IMR-90 (cell line): ENCODE measurements around the gene SRBD1. TPM values are rescaled to one million over a fixed set of nuclear protein-coding genes. Genes with fewer than 3 reads are reported as not detected.

Experiments
- ATAC-seq: fragments of 200-7000 bp; cut with Tn5 transposase; 2 replicates; pipeline ENCODE4 v1.9.1; 2020; ENCODE audit warnings: low read depth, mild to moderate bottlenecking, moderate library complexity
- BruUV-seq: library from RNA; stranded (reverse); fragments of 400-500 nt; replicated peaks from 2 replicates; lab custom pipeline; 2021; lab: Mats Ljungman, UMichigan
- CTCF ChIA-PET: fragments of 300-600 bp; formaldehyde crosslinking; extraction: SDS; loops from one replicate; lab custom pipeline; 2021; ENCODE audit warnings: antibody characterized with exemption; lab: Yijun Ruan, JAX
- POLR2A ChIA-PET: fragments of 300-600 bp; sonication (Branson Sonifier 250); formaldehyde crosslinking; loops from one replicate; lab custom pipeline; 2022; ENCODE audit warnings: antibody characterized with exemption; ENCODE audit not compliant: unreplicated experiment; lab: Charles Lee
- DNase-seq: peaks from one replicate; pipeline ENCODE4 v3.0.0; 2013
- H2AFZ ChIP-seq: replicated peaks from 2 replicates; pipeline ENCODE3; 2013; ENCODE audit warnings: low read length, mild to moderate bottlenecking; ENCODE audit not compliant: poor library complexity
- H2AK5ac ChIP-seq: 2 replicates; pipeline ENCODE4 v1.6.1; 2013; ENCODE audit warnings: low read depth, low read length, inconsistent platforms
- H2AK9ac ChIP-seq: replicated peaks from 2 replicates; pipeline ENCODE3; 2013; ENCODE audit warnings: mild to moderate bottlenecking, low read depth, low read length, moderate library complexity; ENCODE audit not compliant: poor library complexity
- H2BK120ac ChIP-seq: 2 replicates; pipeline ENCODE4 v1.6.1; 2013; ENCODE audit warnings: low read depth, low read length, inconsistent platforms
- H2BK15ac ChIP-seq: 3 replicates; pipeline ENCODE4 v1.6.1; 2013; ENCODE audit warnings: low read depth, low read length, inconsistent platforms
- H2BK20ac ChIP-seq: 2 replicates; pipeline ENCODE4 v1.6.1; 2013; ENCODE audit warnings: low read depth, mild to moderate bottlenecking, inconsistent platforms, low read length, moderate library complexity
- H2BK5ac ChIP-seq: 2 replicates; pipeline ENCODE4 v1.6.1; 2013; ENCODE audit warnings: mild to moderate bottlenecking, low read depth, low read length, inconsistent platforms; ENCODE audit not compliant: poor library complexity, severe bottlenecking
- H3K14ac ChIP-seq: replicated peaks from 2 replicates; pipeline ENCODE4 v1.6.1; 2013; ENCODE audit warnings: low read depth, low read length, inconsistent platforms
- H3K18ac ChIP-seq: 2 replicates; pipeline ENCODE4 v1.6.1; 2013; ENCODE audit warnings: low read depth, low read length, control low read depth
- H3K23ac ChIP-seq: 2 replicates; pipeline ENCODE4 v1.6.1; 2013; ENCODE audit warnings: low read depth, low read length, inconsistent platforms
- H3K27ac ChIP-seq: 2 replicates; pipeline ENCODE4 v1.5.1; 2013; ENCODE audit warnings: mild to moderate bottlenecking, control low read depth, low read length; ENCODE audit not compliant: insufficient read depth
- H3K27me3 ChIP-seq: 2 replicates; pipeline ENCODE4 v1.6.1; 2013; ENCODE audit warnings: low read length; ENCODE audit not compliant: control insufficient read depth, insufficient read depth
- H3K36me3 ChIP-seq: 2 replicates; pipeline ENCODE4 v1.6.1; 2013; ENCODE audit warnings: low read length, mixed read lengths; ENCODE audit not compliant: control insufficient read depth, insufficient read depth
- H3K4ac ChIP-seq: 2 replicates; pipeline ENCODE4 v1.6.1; 2013; ENCODE audit warnings: low read depth, low read length, inconsistent platforms
- H3K4me1 ChIP-seq: 2 replicates; pipeline ENCODE4 v1.6.1; 2013; ENCODE audit warnings: low read length, mixed read lengths; ENCODE audit not compliant: control insufficient read depth, insufficient read depth
- H3K4me2 ChIP-seq: 2 replicates; pipeline ENCODE4 v1.6.1; 2013; ENCODE audit warnings: low read depth, mild to moderate bottlenecking, control low read depth, low read length, moderate library complexity
- H3K4me3 ChIP-seq: 2 replicates; pipeline ENCODE4 v1.5.1; 2013; ENCODE audit warnings: low read depth, mild to moderate bottlenecking, control low read depth, low read length, moderate library complexity; ENCODE audit not compliant: insufficient read depth
- H3K56ac ChIP-seq: 2 replicates; pipeline ENCODE4 v1.6.1; 2013; ENCODE audit warnings: low read length, inconsistent platforms; ENCODE audit not compliant: insufficient read depth; ENCODE audit errors: extremely low read depth
- H3K79me1 ChIP-seq, 2 experiments: 2 replicates each; pipeline ENCODE4 v1.6.1; 2013; ENCODE audit warnings: low read length in 2 of 2, inconsistent platforms in 1 of 2, low read depth in 1 of 2
- H3K9ac ChIP-seq: 2 replicates; pipeline ENCODE4 v1.6.1; 2013; ENCODE audit warnings: low read depth, low read length, control low read depth
- H3K9me1 ChIP-seq: 2 replicates; pipeline ENCODE4 v1.6.1; 2013; ENCODE audit warnings: low read length, inconsistent platforms; ENCODE audit not compliant: insufficient read depth
- H3K9me3 ChIP-seq: 2 replicates; pipeline ENCODE4 v1.6.1; 2013; ENCODE audit warnings: low read length; ENCODE audit not compliant: control insufficient read depth, insufficient read depth
- H4K20me1 ChIP-seq: 2 replicates; pipeline ENCODE4 v1.6.1; 2013; ENCODE audit warnings: low read length, inconsistent platforms; ENCODE audit not compliant: insufficient read depth
- H4K5ac ChIP-seq: 2 replicates; pipeline ENCODE4 v1.6.1; 2013; ENCODE audit warnings: mild to moderate bottlenecking, low read depth, low read length, control low read depth
- H4K8ac ChIP-seq, 2 experiments: 2 replicates each; pipeline ENCODE4 v1.6.1; 2013; ENCODE audit warnings: low read depth in 2 of 2, low read length in 2 of 2, control low read depth in 1 of 2, inconsistent platforms in 1 of 2
- H4K91ac ChIP-seq: 2 replicates; pipeline ENCODE4 v1.6.1; 2013; ENCODE audit warnings: low read depth, low read length, inconsistent platforms; ENCODE audit not compliant: insufficient read depth
- CEBPB ChIP-seq: IDR thresholded peaks from 2 replicates; pipeline ENCODE4 v1.6.1; 2012; ENCODE audit warnings: low read depth, low read length, improper control_type of control experiment
- CHD1 ChIP-seq: IDR thresholded peaks from 2 replicates; pipeline ENCODE4 v1.6.1; 2012; ENCODE audit warnings: low read depth, low read length, improper control_type of control experiment
- CTCF ChIP-seq: conservative IDR thresholded peaks from 2 replicates; pipeline ENCODE4 v1.5.1; 2012; ENCODE audit warnings: mild to moderate bottlenecking, low read depth, low read length, improper control_type of control experiment
- ELK1 ChIP-seq: fragments of 150-350 bp; IDR thresholded peaks from 2 replicates; pipeline ENCODE4 v1.6.1; 2016; ENCODE audit warnings: low read depth, mild to moderate bottlenecking, low read length, moderate library complexity, borderline replicate concordance
- FOS ChIP-seq: fragments of 150-350 bp; IDR thresholded peaks from 2 replicates; pipeline ENCODE4 v1.6.1; 2016; ENCODE audit warnings: low read depth, low read length
- MAFK ChIP-seq: IDR thresholded peaks from 2 replicates; pipeline ENCODE4 v1.6.1; 2012; ENCODE audit warnings: low read depth, low read length, improper control_type of control experiment
- MXI1 ChIP-seq: IDR thresholded peaks from 2 replicates; pipeline ENCODE4 v1.6.1; 2012; ENCODE audit warnings: low read depth, mild to moderate bottlenecking, low read length, moderate library complexity, borderline replicate concordance
- NFE2L2 ChIP-seq: fragments of 150-350 bp; IDR thresholded peaks from 2 replicates; pipeline ENCODE4 v1.6.1; 2016; ENCODE audit warnings: low read depth, mild to moderate bottlenecking, low read length
- POLR2A ChIP-seq: IDR thresholded peaks from 2 replicates; pipeline ENCODE4 v1.6.1; 2012; ENCODE audit warnings: mild to moderate bottlenecking, low read depth, low read length
- RAD21 ChIP-seq: IDR thresholded peaks from 2 replicates; pipeline ENCODE4 v1.6.1; 2012; ENCODE audit warnings: low read length, improper control_type of control experiment
- RCOR1 ChIP-seq: IDR thresholded peaks from 2 replicates; pipeline ENCODE4 v1.6.1; 2012; ENCODE audit warnings: mild to moderate bottlenecking, low read length, improper control_type of control experiment; ENCODE audit not compliant: insufficient replicate concordance
- RFX5 ChIP-seq: IDR thresholded peaks from 2 replicates; pipeline ENCODE4 v1.8.0; 2012; ENCODE audit warnings: low read depth, mild to moderate bottlenecking, low read length, moderate library complexity
- USF2 ChIP-seq: fragments of 150-350 bp; IDR thresholded peaks from 2 replicates; pipeline ENCODE4 v1.6.1; 2017; ENCODE audit warnings: mild to moderate bottlenecking, antibody characterized with exemption, low read length, low read depth
- WGBS, 2 experiments: methylation state at CpG; one replicate each; pipeline versions ENCODE4 v1.1.5 to v1.1.7; 2013; ENCODE audit warnings: missing lambda C conversion rate in 2 of 2; ENCODE audit not compliant: insufficient read length in 1 of 2; ENCODE audit errors: extremely low coverage in 2 of 2; 5-methylcytosine and 5-hydroxymethylcytosine counted together
- dilution Hi-C: fragments of 300-500 bp; cut with HindIII; formaldehyde crosslinking; loops from one replicate; pipeline ENCODE4 v1.14.3; 2018; ENCODE audit warnings: low sequenced_read_pairs; ENCODE audit not compliant: unreplicated experiment
- in situ Hi-C: fragments of 300-500 bp; cut with MboI; formaldehyde crosslinking; loops from 3 replicates; pipeline ENCODE4 v1.14.3; 2019; ENCODE audit warnings: low sequenced_read_pairs, inconsistent platforms, mixed read lengths
- intact Hi-C: fragments of 100-400 bp; cut with micrococcal nuclease; formaldehyde crosslinking; loops from 2 replicates; pipeline ENCODE4 v1.10.0; 2022
- polyA plus RNA-seq, 3 experiments: library from polyadenylated mRNA; depleted of rRNA; stranded (reverse); fragments of >200 nt; gene quantifications; 2 replicates each; pipeline ENCODE4 v1.2.3, GENCODE V29; 2012; ENCODE audit warnings: low replicate concordance in 1 of 3
- total RNA-seq: library from RNA; depleted of rRNA; stranded (reverse); fragments of >200 nt; gene quantifications from 2 replicates; pipeline ENCODE4 v1.2.3, GENCODE V29; 2012

Gene SRBD1
- total and polyA plus RNA-seq, 2 of the 4 experiments (the other 2 are of a cell fraction), result 3.5 to 14.7 TPM

- TF ChIP-seq USF2 (no peak), NFE2L2 (no peak), CHD1 (no peak), RFX5 (no peak), MXI1 (no peak), CEBPB (no peak), FOS (no peak), RAD21 (no peak), ELK1 (no peak), POLR2A (no peak), MAFK (no peak), CTCF (no peak), RCOR1 (no peak)
Measured at GRCh38 chr2:45614330-45614729, 3.3 kb upstream of the SRBD1 start.

More at GRCh38 chr2:45614330-45614729, 3.3 kb upstream of the SRBD1 start:
- H3K4ac ChIP-seq, result no peak overlapping the region
- H2AK9ac ChIP-seq, result no peak overlapping the region
- H4K20me1 ChIP-seq, result no peaks in the 10 kb centered on the region
- no CpG with 5 or more reads among the region's 1 CpG for WGBS, 2 experiments
- H3K4me1 ChIP-seq, result peaks cover 9% of the 10 kb centered on the region
- POLR2A ChIA-PET, result no interaction called here
- no peaks in the 10 kb centered on the region for H3K27me3 ChIP-seq
- ATAC-seq, result no peak
- H3K9me1 ChIP-seq, result 0 out of 2 replicates have a peak, but pooled peaks cover 6% of the 10 kb centered on the region
- BruUV-seq, result no TSS peak
- intact Hi-C loops, result no loop called here
- in situ Hi-C loops, result no loop called here
- H2AFZ ChIP-seq, result no peak overlapping the region
- H4K5ac ChIP-seq, result no peak overlapping the region
- no peak overlapping the region for H2BK5ac ChIP-seq
- no peak overlapping the region for H3K27ac ChIP-seq
- no peak for DNase-seq
- CTCF ChIA-PET, result no interaction called here
- no peak overlapping the region for H2BK15ac ChIP-seq
- no peak overlapping the region for H4K91ac ChIP-seq
- H3K56ac ChIP-seq, result no peak overlapping the region
- H3K36me3 ChIP-seq, result no peaks in the 10 kb centered on the region
- no peak overlapping the region for H3K9ac ChIP-seq
- no peaks in the 10 kb centered on the region for H3K9me3 ChIP-seq
- H4K8ac ChIP-seq, result no peak overlapping the region
- H3K23ac ChIP-seq, result no peak overlapping the region
- no peak overlapping the region for H3K4me3 ChIP-seq
- H3K4me2 ChIP-seq, result no peak overlapping the region
- H3K14ac ChIP-seq, result no peak overlapping the region
- no peak overlapping the region for H2BK20ac ChIP-seq
- no peak overlapping the region for H2AK5ac ChIP-seq
- H3K18ac ChIP-seq, result no peak overlapping the region
- H2BK120ac ChIP-seq, result no peak overlapping the region
- peaks cover 9 to 13% of the 10 kb centered on the region in 2 experiments for H3K79me1 ChIP-seq
- dilution Hi-C loops, result no loop called here
